Measurements from ENCODE around the gene GRID1. TPM values are rescaled to one million over a fixed set of nuclear protein-coding genes. Genes with fewer than 3 reads are reported as not detected.

Gene GRID1
- total RNA-seq, 1 experiment from 2014 or later, result 0.31 TPM

DNA sequence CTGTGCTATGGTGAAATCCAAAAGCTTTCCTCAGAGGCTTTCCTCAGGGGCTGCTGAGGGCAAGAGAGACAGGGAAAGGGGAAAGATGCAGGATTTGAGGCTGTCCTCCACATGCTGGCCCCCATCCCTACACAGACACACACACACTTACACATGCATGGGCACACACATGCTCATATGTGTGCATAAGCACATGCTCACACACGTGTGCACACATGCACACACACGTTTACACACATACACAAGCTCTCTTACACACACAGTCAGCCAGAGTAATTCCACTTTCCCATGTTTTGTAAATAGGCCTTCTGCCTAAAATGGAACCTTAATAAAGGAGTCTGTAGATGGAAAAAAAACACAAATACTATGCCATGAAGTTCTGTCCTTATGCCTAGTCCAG lies 312.9 kb downstream of the GRID1 start:
- Histone ChIP-seq H3K36me3 (replicated peaks; ENCODE audit: control insufficient read depth, insufficient read depth, low read length) (no peaks in the 10 kb centered on the region), H3K27me3 (ENCODE audit: control insufficient read depth, insufficient read depth, low read length) (no peaks in the 10 kb centered on the region), H3K4me3 (ENCODE audit: insufficient read depth, low read depth, low read length) (no peak overlapping the region)
- no peak for DNase-seq

DNA sequence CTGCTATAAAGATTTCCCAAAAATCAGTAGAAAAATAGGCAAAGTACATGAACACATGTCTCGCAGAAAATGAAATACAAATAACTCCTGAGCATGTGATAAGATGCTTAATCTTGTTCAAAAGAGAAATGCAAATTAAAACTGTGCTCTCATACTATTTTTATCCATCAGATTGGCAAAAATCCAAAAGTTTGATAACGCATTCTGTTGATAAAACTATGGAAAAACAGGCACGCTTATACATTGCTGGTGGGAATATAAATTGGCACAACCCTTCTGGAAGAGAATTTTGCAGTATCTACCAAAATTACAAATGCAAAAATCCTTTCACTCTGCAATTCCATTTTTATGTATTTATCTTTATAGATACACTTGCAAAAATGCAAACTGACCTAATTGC lies 315.0 kb downstream of the GRID1 start:
- no peaks in the 10 kb centered on the region for H3K36me3 ChIP-seq (replicated peaks; ENCODE audit: control insufficient read depth, insufficient read depth, low read length)
- DNase-seq, result no peak

DNA sequence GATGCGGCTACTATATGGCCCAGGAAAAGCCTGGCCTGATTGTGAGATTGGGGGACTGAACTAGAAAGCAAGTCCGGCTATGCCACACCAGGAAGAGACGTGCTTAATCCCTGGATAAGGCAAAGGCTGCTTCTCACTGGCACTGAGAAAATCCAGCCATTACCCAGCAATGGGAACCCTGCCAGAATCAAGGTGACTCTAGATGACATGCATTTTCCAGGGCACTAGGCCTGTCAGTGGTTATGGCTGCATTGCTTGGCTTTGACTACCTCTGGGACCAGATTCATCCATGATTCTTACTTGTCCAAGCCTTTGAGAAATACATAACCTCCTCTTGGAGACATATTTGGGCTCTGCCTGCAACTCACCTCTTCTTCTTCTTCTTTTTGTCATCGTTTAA lies 317.2 kb downstream of the GRID1 start:
- H3K36me3 ChIP-seq (replicated peaks; ENCODE audit: control insufficient read depth, insufficient read depth, low read length), result no peaks in the 10 kb centered on the region
- no peak for DNase-seq
- H3K27me3 ChIP-seq (ENCODE audit: control insufficient read depth, insufficient read depth, low read length), result no peaks in the 10 kb centered on the region
- H3K4me3 ChIP-seq (ENCODE audit: insufficient read depth, low read depth, low read length), result no peak overlapping the region

More for the DNA sequence above, 315.0 kb downstream of the GRID1 start:
- H3K27me3 ChIP-seq (ENCODE audit: control insufficient read depth, insufficient read depth, low read length), result no peaks in the 10 kb centered on the region
- no peak overlapping the region for H3K4me3 ChIP-seq (ENCODE audit: insufficient read depth, low read depth, low read length)

DNA sequence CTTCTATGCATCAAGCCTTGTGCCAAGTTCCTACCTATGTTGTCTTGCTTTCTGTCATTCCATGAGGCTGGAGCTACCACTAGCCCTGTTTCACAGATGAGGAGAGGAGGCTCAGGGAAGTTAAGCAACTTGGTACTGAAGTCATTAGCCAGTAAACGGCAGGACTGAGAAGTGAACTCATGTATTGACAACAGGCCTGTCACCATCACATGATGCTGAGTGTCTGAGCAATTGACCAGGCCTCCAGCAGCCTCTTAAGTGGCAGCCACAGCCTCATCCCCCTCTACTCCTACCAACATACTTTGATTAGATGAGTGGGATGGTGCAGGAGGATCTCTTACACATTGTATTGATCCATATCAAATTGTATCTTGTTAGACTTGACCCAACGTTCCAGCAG lies 317.6 kb downstream of the GRID1 start:
- no peak for DNase-seq
- Histone ChIP-seq H3K27me3 (ENCODE audit: control insufficient read depth, insufficient read depth, low read length) (no peaks in the 10 kb centered on the region), H3K4me3 (ENCODE audit: insufficient read depth, low read depth, low read length) (no peak overlapping the region), H3K36me3 (replicated peaks; ENCODE audit: control insufficient read depth, insufficient read depth, low read length) (no peaks in the 10 kb centered on the region)

DNA sequence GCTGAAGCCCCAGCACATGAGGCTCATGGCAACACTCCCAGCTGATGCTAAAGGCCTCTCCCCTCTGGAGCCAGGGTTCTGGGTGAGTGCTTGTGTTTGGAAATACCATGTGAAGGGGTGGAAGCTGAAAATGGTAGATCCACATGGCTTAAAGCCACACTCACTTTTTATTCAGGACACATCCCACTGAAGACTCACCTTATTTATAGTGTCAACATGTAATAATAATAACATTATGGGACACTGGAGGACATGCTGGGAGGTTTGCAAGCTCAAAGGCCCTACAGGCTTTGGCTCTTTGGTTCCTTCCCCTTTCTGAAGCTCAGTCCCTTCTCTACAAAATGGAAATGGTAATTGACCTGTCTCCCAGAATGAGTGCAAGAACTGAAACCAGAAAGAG lies 318.0 kb downstream of the GRID1 start:
- DNase-seq, result no peak
- Histone ChIP-seq H3K4me3 (ENCODE audit: insufficient read depth, low read depth, low read length) (no peak overlapping the region), H3K27me3 (ENCODE audit: control insufficient read depth, insufficient read depth, low read length) (no peaks in the 10 kb centered on the region)

DNA sequence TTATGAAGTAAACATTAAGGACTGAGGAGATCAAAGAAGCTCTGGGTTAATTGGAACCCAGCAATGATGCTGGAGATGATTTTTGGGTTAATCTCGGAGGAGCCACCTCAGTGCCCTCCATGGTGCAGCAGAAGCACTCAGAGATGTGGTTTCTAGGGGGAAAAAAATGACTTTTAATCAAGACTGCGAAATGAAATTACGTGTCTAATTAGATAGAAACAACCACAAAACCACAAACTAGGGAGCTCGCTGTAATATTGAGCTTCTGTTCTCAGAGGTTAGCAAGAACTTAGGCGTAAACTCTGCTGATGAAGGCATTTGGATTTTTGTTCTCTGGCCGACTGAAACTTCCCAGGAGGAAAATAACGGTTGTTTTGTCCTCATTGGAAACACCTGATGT lies 319.0 kb downstream of the GRID1 start:
- Histone ChIP-seq H3K27me3 (ENCODE audit: control insufficient read depth, insufficient read depth, low read length) (no peaks in the 10 kb centered on the region), H3K36me3 (replicated peaks; ENCODE audit: control insufficient read depth, insufficient read depth, low read length) (no peaks in the 10 kb centered on the region), H3K4me3 (ENCODE audit: insufficient read depth, low read depth, low read length) (no peak overlapping the region)
- no peak for DNase-seq

More for the DNA sequence above, 318.0 kb downstream of the GRID1 start:
- no peaks in the 10 kb centered on the region for H3K36me3 ChIP-seq (replicated peaks; ENCODE audit: control insufficient read depth, insufficient read depth, low read length)

DNA sequence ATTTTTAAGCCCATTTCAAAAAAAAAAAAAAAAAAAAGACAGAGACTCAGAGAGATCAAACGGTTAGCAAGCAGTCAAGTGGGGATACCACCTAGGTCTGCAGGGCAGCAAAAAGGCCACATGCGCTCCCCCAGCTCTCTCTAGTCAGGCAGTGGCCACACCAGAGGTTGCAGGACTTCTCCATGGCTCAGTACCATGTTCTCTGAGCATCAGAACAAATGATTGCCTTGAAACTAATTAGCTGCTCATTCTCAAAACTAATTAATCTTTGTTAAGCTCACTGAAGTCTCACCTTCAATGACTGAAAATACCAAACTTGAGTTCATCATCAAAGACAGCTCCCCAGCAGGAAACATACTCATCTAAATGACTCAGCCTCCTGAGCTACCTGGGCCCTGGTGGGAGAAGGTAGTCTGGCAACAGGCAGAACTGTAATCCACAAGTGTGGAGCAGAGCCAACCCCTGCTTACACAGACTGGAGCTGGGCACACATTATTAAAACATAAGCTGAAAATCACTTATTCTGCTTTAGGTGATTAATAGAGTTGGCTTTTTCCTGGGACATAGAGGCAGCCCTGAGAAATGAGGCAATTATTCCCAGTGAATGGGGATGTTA lies 319.6 kb downstream of the GRID1 start:
- no peaks in the 10 kb centered on the region for H3K27me3 ChIP-seq (ENCODE audit: control insufficient read depth, insufficient read depth, low read length)
- H3K4me3 ChIP-seq (ENCODE audit: insufficient read depth, low read depth, low read length), result no peak overlapping the region
- H3K36me3 ChIP-seq (replicated peaks; ENCODE audit: control insufficient read depth, insufficient read depth, low read length), result no peaks in the 10 kb centered on the region
- no peak for DNase-seq

DNA sequence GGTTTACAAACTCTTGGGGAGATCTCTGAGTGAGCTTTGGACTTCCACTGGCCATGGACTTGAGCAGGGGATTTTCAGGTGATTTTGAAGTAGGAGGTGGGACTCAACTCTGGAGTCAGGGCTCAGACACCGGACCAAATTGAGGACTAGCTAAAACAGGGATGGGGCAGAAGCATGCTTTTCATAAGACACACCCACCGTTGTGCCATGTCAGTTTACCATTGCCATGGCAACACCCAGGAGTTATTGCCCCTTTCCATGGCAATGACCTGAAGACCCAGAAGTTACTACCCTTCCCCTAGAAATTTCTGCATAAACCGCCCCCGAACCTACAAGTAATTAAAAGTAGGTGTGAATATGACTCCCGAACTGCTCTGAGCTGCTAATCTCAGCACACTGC lies 320.7 kb downstream of the GRID1 start:
- no peak for DNase-seq
- H3K4me3 ChIP-seq (ENCODE audit: insufficient read depth, low read depth, low read length), result no peak overlapping the region
- H3K27me3 ChIP-seq (ENCODE audit: control insufficient read depth, insufficient read depth, low read length), result no peaks in the 10 kb centered on the region
- H3K36me3 ChIP-seq (replicated peaks; ENCODE audit: control insufficient read depth, insufficient read depth, low read length), result no peaks in the 10 kb centered on the region

DNA sequence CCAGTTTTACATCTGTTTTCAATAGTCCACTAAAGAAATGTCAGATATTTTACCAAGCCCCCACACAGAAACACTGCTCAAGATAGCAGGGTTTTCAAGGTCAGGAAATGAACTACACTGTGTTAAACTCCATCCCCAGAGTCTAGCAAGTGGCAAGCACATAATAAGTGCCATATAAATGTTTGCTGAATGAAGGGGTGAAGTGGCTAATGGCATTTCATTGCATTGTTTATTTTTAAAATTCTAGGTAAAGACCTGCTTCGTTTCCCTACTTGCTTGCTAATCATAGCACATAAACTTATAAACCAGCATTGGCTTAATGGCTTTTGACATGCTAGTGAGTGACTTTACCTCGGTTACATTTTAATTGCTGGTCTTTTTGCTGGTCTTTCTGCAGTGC lies 322.6 kb downstream of the GRID1 start:
- Histone ChIP-seq H3K36me3 (replicated peaks; ENCODE audit: control insufficient read depth, insufficient read depth, low read length) (no peaks in the 10 kb centered on the region), H3K4me3 (ENCODE audit: insufficient read depth, low read depth, low read length) (no peak overlapping the region), H3K27me3 (ENCODE audit: control insufficient read depth, insufficient read depth, low read length) (no peaks in the 10 kb centered on the region)
- DNase-seq, result no peak

DNA sequence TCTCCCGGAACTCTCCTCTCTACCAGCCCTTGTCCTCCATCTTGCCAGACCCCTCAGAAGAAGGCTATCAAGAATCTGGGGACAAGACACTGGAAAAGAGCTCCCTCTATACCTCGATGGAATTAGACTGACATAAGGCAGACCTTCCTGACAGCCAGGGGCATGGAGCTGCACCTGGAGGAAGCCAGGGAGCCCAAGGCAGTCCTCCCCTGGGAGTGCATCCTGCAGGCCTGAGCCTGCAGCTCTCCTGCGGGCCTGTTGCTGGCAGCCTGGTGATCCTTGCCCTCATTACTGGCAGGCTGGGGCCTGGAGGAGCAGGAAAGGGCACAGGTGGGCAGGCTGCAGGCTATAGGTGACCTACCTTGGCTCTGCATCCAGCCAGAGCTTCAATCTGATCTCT lies 323.4 kb downstream of the GRID1 start:
- no peaks in the 10 kb centered on the region for H3K36me3 ChIP-seq (replicated peaks; ENCODE audit: control insufficient read depth, insufficient read depth, low read length)
- DNase-seq, result no peak
- no peak overlapping the region for H3K4me3 ChIP-seq (ENCODE audit: insufficient read depth, low read depth, low read length)
- no peaks in the 10 kb centered on the region for H3K27me3 ChIP-seq (ENCODE audit: control insufficient read depth, insufficient read depth, low read length)

DNA sequence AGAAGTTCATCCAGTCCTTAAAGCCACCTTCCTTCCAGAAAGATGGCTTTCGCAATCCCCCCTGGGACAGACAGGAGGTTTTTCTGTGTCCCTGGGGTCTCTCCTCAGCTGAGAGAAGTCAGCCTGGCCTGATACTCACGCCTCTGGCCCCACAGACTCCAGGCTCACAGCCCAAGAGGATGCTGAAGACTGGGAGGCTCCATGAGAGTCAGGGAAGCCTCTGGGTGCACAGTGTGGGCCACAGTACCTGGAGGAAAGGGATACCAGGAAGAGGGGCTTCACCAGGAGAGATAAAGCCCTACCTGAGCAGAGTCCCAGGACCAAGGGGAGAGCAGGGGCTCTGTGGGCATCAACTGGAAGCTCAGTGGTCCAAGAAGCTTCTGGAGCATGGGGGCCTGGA lies 324.4 kb downstream of the GRID1 start:
- Histone ChIP-seq H3K27me3 (ENCODE audit: control insufficient read depth, insufficient read depth, low read length) (no peaks in the 10 kb centered on the region), H3K4me3 (ENCODE audit: insufficient read depth, low read depth, low read length) (no peak overlapping the region), H3K36me3 (replicated peaks; ENCODE audit: control insufficient read depth, insufficient read depth, low read length) (no peaks in the 10 kb centered on the region)
- DNase-seq, result no peak

DNA sequence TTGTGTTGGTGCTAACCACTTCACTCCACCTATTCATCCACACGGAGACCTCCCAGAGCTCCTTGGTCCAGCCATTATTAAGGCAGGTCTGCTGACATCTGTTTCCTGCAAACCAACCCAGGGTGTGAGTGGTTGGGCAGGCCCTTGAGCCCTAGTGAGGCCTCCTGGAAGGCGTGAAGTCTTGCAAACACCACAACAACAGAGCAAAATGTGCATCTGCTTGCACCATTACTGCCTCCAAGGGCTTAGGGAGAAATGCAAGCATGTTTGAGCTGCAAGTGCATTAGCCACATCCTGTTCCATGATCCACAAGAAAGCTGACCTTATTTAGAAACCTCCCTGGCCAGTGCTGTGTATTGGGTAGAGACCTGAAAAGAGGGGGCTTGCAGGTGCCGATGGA lies 325.5 kb downstream of the GRID1 start:
- DNase-seq, result no peak
- Histone ChIP-seq H3K4me3 (ENCODE audit: insufficient read depth, low read depth, low read length) (no peak overlapping the region), H3K27me3 (ENCODE audit: control insufficient read depth, insufficient read depth, low read length) (no peaks in the 10 kb centered on the region), H3K36me3 (replicated peaks; ENCODE audit: control insufficient read depth, insufficient read depth, low read length) (no peaks in the 10 kb centered on the region)

DNA sequence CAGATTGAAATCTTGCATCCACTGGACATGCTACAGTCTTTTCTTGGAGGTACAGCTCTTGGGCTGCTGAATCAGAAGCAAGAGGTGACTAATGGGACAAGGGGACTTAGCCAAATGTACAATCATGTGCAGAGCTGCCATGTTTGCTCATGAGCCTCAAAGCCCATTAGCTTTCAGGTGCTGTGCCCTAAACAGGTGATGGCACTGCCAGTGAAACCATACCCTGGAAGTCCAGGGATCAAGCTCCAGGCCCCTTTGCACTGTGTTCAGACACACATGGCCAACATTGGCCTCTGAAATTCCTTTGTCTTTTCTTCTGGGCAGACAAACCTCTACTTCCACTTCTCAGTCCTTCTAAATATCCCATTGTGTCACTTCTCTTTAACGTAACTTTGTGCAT lies 328.2 kb downstream of the GRID1 start:
- Histone ChIP-seq H3K36me3 (replicated peaks; ENCODE audit: control insufficient read depth, insufficient read depth, low read length) (no peaks in the 10 kb centered on the region), H3K27me3 (ENCODE audit: control insufficient read depth, insufficient read depth, low read length) (no peaks in the 10 kb centered on the region), H3K4me3 (ENCODE audit: insufficient read depth, low read depth, low read length) (no peak overlapping the region)
- no peak for DNase-seq

DNA sequence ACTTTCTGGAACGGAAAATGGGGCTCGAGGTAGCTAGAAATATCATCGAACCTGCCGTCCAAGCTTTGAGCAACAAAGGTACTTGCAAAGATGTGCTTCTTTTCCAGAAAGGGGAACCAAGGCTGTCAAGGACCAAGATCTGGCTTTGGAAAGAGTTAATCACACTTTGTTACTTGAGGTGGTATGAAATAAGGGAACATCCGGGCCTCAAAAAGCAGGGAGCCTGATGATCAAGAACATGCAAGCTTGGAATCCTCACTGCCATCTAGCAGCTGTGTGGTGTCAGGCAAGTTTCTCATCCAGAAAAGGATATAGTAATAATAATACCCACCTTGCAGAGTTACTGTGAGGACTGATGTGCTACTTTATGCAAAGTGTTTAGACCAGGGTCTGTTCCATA lies 329.5 kb downstream of the GRID1 start:
- DNase-seq, result no peak
- Histone ChIP-seq H3K4me3 (ENCODE audit: insufficient read depth, low read depth, low read length) (no peak overlapping the region), H3K27me3 (ENCODE audit: control insufficient read depth, insufficient read depth, low read length) (no peaks in the 10 kb centered on the region), H3K36me3 (replicated peaks; ENCODE audit: control insufficient read depth, insufficient read depth, low read length) (no peaks in the 10 kb centered on the region)

DNA sequence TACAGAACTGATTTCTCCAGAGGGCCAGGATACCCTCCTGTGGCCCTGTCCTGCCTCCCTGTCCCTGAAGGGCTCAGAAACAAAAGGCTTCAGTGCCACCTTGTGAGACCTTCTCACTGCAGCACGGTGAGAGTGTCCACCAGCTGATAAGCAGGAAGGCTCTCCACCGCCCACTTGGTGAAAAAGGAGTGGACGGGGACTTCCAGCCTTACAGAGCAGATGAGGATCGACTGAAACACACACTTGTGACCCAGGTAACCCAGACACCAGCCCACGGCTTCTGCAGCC lies 330.1 kb downstream of the GRID1 start:
- DNase-seq, result no peak
- Histone ChIP-seq H3K36me3 (replicated peaks; ENCODE audit: control insufficient read depth, insufficient read depth, low read length) (no peaks in the 10 kb centered on the region), H3K27me3 (ENCODE audit: control insufficient read depth, insufficient read depth, low read length) (no peaks in the 10 kb centered on the region), H3K4me3 (ENCODE audit: insufficient read depth, low read depth, low read length) (no peak overlapping the region)

DNA sequence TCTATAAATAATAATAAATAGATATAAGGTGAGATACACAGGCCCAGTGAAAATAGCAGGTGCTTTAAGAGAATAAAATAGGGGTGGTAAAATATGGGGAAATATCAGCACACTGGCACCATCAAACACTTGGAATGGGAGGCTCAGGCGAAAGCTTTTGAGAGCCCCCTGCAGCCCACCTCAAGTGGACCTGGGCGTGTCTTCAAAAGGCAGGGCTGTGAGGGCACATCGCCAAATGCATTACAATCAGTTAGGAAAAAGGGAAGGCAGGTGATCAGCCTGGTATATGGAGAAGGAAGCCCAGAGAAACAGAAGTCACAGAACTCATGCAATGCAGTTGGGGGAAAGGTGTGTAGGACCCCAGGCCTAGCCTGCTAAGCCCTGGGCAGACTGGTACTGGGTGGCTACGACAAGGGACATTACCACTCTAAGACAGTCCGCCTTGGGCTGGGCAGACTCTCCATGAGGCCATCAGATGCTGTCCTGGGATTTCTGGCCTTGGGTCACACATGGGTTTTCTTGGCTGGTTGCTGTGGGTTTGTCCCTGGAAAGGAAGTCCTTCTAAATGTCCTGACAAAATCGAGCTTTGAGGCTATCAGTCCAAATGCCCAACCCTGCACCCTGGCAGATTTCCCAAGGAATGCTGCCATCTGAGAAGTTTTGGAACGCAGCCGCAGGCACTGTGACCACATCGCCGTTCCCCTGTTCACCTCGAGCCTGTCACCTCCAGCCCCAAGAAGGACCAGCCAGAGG lies 330.6 kb downstream of the GRID1 start:
- H3K4me3 ChIP-seq (ENCODE audit: insufficient read depth, low read depth, low read length), result no peak overlapping the region
- H3K36me3 ChIP-seq (replicated peaks; ENCODE audit: control insufficient read depth, insufficient read depth, low read length), result no peaks in the 10 kb centered on the region
- H3K27me3 ChIP-seq (ENCODE audit: control insufficient read depth, insufficient read depth, low read length), result no peaks in the 10 kb centered on the region
- no peak for DNase-seq
